Chondrocyte (in vitro differentiated cells): ENCODE results near the gene DCAKD. TPM values are rescaled to one million over a fixed set of nuclear protein-coding genes. Genes with fewer than 3 reads are reported as not detected.

Experiments used
- DNase-seq: peaks from one replicate; pipeline ENCODE4 v3.0.0; 2021; ENCODE audit warnings: mixed read lengths, low spot score
- H3K27ac Mint-ChIP-seq: one replicate; pipeline ENCODE4 v1.8.0; 2021; ENCODE audit warnings: mild to moderate bottlenecking, moderate library complexity, mixed read lengths; ENCODE audit not compliant: unreplicated experiment
- H3K27me3 Mint-ChIP-seq: 2 replicates; pipeline ENCODE4 v1.8.0; 2021; ENCODE audit warnings: low read depth, mixed read lengths
- H3K36me3 Mint-ChIP-seq: 2 replicates; pipeline ENCODE4 v1.8.0; 2021; ENCODE audit warnings: low read depth, mixed read lengths
- H3K4me1 Mint-ChIP-seq: 2 replicates; pipeline ENCODE4 v1.8.0; 2021; ENCODE audit warnings: low read depth, mild to moderate bottlenecking, mixed read lengths
- H3K4me3 Mint-ChIP-seq: one replicate; pipeline ENCODE4 v1.8.0; 2021; ENCODE audit warnings: mild to moderate bottlenecking, moderate library complexity, mixed read lengths; ENCODE audit not compliant: unreplicated experiment
- H3K9me3 Mint-ChIP-seq: 2 replicates; pipeline ENCODE4 v1.8.0; 2021; ENCODE audit warnings: low read depth, mixed read lengths
- total RNA-seq: library from RNA; stranded (reverse); gene quantifications from 3 replicates; pipeline ENCODE4 v1.2.1, GENCODE V29; 2021
- TF ChIP-seq, protein P1 (sequence below): fragments of 200-600 bp; sonication (generic); IDR thresholded peaks from 2 replicates; pipeline ENCODE4 v1.5.0; 2021; ENCODE audit warnings: antibody characterized with exemption, mild to moderate bottlenecking, moderate library complexity

DCAKD gene
- total RNA-seq, 1 donor from 2014 or later: 33.9 TPM

DNA sequence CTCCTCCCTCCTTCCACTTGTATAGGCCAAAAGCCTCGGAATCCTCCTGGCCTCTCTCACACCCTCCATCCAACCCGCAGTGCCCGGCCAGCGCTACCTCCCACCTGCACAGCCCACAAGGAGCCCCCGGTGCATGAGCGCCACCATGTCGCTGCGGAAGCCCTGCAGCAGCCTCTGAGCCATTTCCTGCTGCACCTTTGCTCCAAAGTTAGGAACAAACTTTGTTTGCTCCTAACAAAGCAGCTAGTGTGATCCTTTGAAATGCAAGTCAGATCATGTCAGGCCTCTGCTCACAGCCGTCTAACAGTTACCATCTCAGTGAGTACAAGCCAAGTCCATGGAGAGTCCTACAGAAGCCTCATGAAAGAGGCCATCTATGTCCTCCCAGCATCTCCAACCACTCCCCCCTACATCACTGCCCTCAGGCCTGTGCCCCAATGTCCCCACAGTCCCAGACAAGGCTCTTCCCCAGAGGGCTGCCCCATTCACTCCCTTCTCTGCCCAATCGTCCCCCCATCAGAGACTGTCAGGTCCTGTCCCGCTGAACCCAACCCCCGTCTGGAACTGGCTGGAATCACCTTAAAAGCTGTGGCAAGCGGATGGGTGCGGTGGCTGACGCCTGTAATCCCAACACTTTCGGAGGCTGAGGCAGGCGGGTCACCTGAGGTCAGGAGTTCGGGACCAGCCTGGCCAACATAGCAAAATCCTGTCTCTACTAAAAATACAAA lies 7.5 kb downstream of the DCAKD start:
- H3K27me3 Mint-ChIP-seq: no peaks in the 10 kb centered on the region
- H3K9me3 Mint-ChIP-seq: no peaks in the 10 kb centered on the region
- TF ChIP-seq, protein P1, sequence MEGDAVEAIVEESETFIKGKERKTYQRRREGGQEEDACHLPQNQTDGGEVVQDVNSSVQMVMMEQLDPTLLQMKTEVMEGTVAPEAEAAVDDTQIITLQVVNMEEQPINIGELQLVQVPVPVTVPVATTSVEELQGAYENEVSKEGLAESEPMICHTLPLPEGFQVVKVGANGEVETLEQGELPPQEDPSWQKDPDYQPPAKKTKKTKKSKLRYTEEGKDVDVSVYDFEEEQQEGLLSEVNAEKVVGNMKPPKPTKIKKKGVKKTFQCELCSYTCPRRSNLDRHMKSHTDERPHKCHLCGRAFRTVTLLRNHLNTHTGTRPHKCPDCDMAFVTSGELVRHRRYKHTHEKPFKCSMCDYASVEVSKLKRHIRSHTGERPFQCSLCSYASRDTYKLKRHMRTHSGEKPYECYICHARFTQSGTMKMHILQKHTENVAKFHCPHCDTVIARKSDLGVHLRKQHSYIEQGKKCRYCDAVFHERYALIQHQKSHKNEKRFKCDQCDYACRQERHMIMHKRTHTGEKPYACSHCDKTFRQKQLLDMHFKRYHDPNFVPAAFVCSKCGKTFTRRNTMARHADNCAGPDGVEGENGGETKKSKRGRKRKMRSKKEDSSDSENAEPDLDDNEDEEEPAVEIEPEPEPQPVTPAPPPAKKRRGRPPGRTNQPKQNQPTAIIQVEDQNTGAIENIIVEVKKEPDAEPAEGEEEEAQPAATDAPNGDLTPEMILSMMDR: no peak
- no peak overlapping the region for H3K4me3 Mint-ChIP-seq
- H3K4me1 Mint-ChIP-seq: peaks cover 26% of the 10 kb centered on the region
- no peak for DNase-seq
- no peaks in the 10 kb centered on the region for H3K36me3 Mint-ChIP-seq
- H3K27ac Mint-ChIP-seq: peak overlapping the region; percentile 41

DNA sequence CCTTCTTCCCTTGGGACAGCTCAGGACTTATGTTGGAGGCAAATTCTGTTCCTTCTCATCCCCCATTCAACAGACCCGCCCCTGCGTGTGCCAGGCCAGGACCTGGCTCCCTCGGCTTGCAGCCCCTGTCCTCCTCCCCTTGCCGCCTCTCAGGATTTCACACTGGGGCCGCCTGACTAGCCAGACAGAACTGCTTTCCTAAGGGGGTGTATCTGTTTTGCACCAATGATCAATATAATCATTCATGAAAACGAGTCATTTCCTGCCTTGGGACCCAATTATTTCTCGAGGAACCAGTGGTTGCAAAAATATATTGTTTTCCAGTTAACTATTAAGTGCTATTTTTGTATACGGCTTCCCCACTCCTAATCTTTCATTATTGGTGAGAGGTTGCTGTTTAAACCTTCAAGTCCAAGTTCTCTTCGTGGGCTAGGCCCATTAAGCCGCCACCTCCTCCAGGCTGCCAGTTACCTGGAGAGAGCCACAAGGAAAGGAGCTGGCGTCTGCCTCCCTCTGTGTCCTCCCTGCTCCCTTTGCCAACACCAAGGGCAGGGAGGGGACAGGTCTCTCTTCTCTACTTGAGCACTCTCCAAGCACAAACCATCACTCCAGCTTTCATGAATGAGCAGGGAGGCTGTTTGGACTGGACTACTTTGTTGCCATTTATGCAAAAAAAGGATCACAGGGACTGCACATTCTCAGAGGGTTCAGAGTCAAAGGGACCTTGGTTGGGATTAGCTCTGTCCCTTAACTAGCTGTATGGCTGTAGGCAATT lies 8.9 kb downstream of the DCAKD start:
- Mint-ChIP-seq H3K27me3 (no peaks in the 10 kb centered on the region), H3K4me3 (no peak overlapping the region), H3K27ac (no peak overlapping the region), H3K4me1 (peaks cover 25% of the 10 kb centered on the region), H3K36me3 (no peaks in the 10 kb centered on the region), H3K9me3 (no peaks in the 10 kb centered on the region)
- TF ChIP-seq, protein P1: no peak
- no peak for DNase-seq

DNA sequence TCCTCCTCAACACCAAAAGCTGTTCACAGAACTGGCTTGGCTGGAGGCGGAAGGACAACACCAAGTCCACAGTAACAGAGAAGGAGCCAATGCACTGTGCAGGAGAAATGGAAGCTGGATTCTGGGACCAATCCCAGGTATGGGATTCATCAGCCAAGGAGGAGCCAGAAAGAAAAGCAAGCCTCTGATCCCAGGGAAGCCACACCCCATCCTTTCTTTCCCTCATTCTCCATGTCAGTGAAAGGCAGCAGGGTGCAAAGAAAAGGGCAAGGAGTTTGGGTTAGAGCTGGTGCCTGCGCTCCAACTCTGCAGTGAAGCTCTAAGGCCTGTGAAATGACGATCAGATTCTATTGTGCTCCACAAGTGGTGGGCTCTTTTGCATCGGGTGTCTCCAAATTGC lies 11.0 kb downstream of the DCAKD start:
- no peaks in the 10 kb centered on the region for H3K9me3 Mint-ChIP-seq
- TF ChIP-seq, protein P1: no peak
- DNase-seq: no peak
- peaks cover 1% of the 10 kb centered on the region for H3K36me3 Mint-ChIP-seq
- H3K27ac Mint-ChIP-seq: no peak overlapping the region
- peaks cover 23% of the 10 kb centered on the region for H3K4me1 Mint-ChIP-seq
- no peaks in the 10 kb centered on the region for H3K27me3 Mint-ChIP-seq
- H3K4me3 Mint-ChIP-seq: no peak overlapping the region

DNA sequence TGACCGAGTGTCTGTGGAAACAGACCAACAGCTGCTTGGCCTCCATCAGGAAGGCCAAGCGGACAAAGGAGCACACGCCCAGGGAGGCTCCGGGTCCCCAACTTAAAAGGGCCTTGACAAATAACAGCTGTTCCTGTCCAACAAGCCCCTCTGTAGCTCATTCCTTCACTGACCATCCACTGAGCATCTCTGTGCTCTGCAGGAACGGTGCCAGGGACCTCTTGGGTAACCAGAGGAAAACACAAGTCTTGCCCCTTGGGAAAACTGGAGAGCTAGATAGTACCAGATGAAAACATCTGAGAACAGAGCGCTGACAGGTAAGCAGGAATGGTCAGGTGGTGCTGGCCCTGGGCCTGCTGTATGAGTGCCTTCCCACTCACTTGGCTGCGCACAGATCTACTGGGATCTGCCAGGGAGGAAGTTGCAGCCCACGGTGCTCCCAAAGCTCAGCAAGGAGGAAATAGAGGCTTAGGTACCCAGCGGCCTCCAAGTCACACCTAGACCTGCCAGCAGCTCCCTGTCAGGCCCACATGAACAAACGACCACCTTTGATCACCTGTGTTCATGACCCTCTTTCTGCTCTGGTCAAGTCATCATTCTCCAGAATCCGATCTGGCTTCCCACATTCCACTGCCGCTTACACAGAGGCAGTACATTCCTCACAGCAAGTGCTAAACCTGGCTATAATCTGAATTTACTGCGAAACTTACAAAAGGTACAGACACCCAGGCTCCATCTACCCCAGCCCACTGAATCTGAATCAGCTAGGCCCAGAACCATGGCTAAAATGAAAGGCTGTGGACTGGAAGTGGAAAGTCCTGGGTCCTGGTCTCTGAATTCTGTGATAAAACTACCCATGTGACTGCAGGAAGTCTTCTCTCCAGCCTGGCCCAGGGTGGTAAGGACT lies 12.5 kb downstream of the DCAKD start:
- no peak for DNase-seq
- TF ChIP-seq, protein P1: no peak
- H3K36me3 Mint-ChIP-seq: peaks cover 6% of the 10 kb centered on the region
- peaks cover 19% of the 10 kb centered on the region for H3K4me1 Mint-ChIP-seq
- no peak overlapping the region for H3K4me3 Mint-ChIP-seq
- H3K9me3 Mint-ChIP-seq: no peaks in the 10 kb centered on the region
- no peaks in the 10 kb centered on the region for H3K27me3 Mint-ChIP-seq
- H3K27ac Mint-ChIP-seq: no peak overlapping the region

DNA sequence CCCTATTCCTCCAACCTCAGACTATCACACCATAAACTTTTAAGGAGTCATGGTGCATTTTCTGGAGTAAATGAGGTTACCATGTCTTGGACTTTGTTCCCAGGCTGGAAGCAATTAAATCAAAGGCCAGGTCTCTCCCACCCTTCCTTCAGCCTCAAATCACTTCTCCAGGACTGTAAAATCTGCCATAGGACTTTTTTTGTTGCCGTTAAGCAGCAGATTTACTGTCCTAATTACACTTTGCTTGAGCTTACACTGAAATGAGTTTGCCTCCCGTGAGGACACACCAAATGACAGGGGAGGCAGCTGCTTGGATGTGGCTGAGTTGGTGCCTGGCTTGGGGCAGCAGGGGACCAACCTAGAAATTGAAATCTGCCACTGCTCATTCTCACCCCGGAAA lies 14.7 kb downstream of the DCAKD start:
- Mint-ChIP-seq H3K36me3 (peaks cover 14% of the 10 kb centered on the region), H3K4me3 (no peak overlapping the region), H3K27ac (no peak overlapping the region)

More for the DNA sequence above, 14.7 kb downstream of the DCAKD start:
- Mint-ChIP-seq H3K9me3 (no peaks in the 10 kb centered on the region), H3K27me3 (no peaks in the 10 kb centered on the region), H3K4me1 (no peaks in the 10 kb centered on the region)
- TF ChIP-seq, protein P1: no peak
- DNase-seq: no peak
